ENCODE data around the gene PTGDS.
"Not testable (repeated sequence)": the region's sequence is repeated elsewhere in the genome, so short reads cannot be mapped to it uniquely, and the experiment has no call there.

PTGDS gene

DNA sequence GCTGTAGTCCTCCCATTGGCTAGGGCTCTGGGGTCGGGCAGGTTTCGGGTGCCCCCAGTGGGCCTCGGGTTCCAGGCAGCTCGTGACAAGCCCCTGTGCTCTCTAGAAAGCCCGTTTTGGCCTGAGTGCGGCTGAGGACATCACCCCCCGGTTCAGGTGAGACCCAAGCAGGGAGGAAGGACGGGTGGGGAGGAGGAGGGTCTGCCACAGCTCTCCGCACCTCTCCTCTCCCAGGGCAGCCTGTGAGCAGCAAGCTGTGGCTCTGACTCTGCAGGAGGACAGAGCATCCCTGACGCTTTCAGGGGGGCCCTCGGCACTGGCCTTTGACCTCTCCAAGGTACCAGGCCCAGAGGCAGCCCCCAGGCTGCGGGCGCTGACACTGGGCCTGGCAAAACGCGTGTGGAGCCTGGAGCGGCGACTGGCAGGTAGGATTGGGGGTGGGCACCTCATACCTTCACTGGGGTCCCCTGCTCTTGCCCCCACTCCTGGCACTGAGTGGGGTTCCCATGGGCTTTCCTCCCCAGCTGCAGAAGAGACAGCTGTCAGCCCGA lies 15.6 kb downstream of the PTGDS start:
- no peak for DNase-seq

DNA sequence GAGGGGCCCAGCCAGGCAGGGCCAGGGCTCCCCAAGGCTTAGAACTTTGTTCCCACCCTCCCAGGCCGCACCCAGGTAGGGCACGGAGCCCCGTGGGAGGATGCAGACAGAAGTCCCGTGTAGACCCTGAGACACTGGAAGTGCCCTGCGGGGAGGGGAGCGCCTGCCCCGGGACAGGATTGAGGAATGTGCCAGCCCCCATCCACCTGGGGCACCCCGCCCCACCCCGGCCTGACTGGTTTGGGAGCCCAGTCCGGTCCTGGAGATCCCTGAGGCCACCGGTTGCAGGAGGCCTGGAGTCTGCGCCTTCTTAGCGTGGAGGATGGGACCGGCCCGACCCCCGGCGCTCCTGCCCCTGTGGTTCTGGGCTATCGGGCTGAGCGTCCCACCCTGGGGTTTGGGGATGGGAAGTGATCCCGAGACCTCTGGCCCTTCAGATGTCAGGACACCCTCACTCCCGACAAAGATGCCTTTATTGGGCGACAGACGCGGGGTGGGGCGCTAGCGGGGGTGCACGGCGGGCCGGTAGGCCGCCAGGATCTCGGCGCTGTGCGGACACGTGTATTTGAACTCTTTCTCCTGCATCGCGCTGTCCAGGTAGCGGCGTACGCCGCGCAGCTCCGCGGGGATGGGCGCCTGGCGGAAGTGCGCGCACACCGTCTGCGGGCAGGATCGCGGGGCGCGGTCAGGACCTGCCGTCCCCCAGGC lies 17.0 kb downstream of the PTGDS start:
- DNase-seq = no peak

DNA sequence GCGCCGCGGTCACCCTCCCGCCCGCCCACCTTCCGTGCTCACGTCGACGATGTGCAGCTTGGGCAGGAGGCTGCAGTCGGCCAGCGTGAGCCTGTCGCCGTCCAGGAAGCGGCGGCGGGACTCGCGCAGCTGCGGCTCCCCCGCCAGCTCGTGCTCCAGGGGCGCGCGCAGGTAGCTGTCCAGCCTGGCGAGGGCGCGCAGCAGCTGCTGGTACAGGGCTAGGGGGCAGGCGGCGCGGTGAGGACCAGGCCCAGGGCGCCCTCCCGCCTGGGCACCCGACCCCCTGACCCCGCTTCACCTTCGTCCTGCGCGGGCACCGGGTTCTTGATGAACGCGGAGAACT lies 17.6 kb downstream of the PTGDS start:
- no peak for DNase-seq

DNA sequence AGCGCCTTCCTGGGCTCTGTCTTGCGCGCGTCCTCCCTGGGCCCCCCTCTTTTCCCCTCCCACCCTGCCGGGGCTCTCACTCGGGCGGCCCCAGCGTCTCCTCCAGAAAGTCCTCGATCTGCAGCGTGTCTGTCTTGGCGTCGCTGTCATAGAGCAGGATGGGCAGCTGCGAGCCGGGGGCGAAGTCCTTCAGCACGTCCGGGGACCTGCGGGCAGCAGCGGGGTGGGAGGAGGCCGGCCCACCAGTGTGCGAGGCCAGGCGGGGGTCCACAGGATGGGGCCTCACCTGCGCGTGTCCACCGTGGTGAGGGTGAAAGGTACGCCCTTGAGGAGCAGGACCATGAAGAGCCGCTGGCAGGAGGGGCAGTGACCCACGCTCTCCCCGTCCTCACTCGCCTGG lies 18.1 kb downstream of the PTGDS start:
- DNase-seq = no peak

DNA sequence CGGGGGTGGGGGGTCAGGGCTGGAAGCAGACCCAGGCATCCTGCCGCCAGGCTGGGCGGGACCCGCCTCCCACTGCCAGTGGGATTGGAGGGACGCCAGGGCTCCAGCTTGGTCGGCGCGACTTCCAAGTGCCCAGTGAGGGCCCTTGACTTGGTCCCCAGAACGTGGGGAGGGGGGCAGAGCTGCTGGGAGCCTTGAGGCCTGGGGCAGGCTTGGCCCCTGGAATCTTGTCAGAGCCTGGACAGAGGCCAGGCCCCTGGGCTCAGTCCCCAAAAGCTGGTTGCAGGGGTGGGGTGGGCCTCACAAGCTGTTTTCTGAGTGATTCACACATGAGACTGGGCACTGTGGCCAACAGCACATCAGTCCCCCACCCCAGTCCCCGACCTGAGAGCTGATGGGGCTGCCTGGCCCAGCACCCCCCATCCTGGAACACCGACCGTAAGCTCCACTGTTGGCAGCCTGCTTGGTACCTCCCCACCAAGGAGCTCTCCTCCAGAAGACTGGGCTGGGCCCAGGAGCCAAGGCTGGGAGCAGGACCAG lies 18.5 kb downstream of the PTGDS start:
- DNase-seq = no peak

DNA sequence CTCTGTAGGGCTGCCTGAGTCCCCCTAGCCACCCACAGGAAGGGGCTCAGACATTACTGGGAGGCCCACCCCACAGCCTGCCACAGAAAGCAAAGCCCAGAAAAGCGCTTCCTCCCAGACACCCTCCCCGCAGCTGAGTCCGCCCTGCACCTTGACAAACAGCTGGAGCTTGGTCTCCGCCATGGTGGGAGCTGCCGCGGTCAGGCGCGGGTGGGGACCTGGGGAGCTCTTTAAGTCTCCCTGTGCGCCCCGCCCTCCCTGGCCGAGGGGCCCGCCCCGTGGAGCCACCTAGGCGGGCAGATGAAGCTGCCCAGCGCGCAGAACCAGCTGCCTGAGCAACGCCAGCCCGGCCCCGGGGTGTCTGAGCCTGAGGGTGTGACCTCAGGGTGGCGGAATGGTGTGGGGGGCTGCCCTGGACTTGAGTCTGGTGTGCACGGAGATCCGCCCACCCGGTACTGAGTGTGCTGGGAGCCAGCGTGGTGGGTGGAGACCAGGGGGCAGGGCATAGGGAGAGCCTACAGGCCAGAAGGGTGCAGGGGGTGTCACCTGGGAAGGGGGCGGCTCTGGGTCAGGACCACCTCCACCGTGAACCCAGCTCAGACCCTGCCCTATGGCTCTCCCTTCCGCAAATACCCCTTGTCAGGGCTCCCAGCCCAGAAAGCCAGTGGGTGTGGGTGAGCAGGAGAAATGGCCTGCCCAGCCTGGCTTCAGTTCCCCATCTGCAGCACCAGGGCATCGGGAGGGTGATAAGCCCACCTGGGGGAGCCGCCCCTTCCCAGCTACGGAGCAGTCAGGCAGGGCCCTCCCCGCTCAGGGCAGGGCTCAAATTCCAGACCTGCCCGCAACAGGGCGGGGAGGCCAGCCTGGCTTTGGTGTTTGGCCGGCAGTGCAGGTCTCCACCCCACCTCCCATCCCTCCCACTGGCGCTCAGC lies 19.3 kb downstream of the PTGDS start, which contains the start of gene CLIC3:
Gene CLIC3, minus strand, starts transcription at position 208 of the 932 bp plus-strand sequence. Its CDS starts 25 bp downstream, at position 183.
- peak; percentile 26 for DNase-seq

DNA sequence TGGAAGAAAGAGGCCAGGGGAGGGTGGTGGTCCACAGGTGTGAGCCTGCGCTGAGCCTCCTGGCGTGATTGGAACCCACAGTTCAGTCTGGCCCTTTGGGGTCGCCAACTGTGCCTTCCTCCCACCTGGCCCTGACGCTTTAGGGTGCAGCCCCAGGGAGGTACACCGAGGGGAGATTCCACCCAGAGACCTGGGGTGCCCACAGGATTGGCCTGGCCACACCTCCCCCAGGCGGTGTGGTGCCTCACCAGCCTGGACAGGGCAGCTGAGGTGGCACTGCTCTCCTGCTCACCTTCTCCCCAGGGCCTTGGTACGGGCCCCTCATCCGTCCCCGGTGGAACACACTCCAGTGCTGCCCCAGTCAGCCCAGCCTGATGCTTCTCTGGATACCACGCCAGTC lies 20.1 kb downstream of the PTGDS start:
- no peak for DNase-seq

DNA sequence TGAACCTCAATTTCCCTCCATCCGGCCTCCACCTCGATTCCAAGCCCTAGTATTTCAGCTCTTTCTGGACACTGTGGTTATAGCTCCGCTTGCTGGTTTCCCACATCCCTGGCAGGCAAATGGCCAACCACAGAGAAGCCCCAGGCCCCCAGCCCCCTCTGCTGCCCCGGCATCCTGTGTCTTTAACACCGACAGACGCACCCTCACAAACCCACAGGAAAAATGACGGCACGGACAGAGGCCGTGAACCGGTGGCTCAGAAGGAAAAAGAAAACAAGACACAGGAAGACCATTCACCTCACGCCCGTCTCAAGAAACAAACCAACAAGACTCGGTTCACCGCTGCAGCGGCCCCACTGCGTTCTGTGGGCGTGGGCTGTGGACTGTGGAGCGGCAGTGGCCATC lies 20.5 kb downstream of the PTGDS start:
- no peak for DNase-seq

DNA sequence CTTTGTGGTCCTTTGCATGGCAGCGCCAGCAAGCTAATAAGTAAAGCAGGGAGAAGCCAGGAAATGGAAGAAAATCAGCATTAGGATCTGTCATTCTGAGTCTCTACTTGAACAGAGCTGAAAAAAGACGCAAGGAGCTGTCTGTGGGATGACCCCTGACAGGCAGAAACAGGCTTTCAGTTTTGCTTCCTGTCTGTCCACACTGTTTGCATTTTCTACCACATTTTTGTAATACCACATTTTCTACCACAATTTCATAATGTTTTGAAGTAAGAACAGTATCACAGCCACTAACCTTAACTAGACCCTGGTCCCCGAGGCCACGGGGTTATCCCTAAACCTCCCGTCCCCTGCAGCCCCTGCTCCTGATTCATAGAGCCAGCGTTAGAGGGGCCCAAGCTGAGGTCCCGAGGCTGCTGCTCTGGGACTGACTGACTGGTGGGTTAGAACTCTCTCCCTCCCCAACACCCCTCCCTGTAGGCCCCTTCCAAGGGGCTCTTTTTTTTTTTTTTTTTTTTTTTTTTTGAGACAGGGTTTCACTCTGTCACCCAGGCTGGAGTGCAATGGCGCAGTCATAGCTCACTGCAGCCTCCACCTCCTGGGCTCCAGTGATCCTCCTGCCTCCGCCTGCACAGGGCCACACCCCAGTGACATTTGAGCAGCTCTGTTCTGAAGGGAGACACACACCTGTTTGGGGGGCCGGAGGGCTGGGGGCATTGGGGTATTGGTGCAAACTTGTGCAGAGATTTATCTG lies 23.1 kb downstream of the PTGDS start:
- DNase-seq = no peak

DNA sequence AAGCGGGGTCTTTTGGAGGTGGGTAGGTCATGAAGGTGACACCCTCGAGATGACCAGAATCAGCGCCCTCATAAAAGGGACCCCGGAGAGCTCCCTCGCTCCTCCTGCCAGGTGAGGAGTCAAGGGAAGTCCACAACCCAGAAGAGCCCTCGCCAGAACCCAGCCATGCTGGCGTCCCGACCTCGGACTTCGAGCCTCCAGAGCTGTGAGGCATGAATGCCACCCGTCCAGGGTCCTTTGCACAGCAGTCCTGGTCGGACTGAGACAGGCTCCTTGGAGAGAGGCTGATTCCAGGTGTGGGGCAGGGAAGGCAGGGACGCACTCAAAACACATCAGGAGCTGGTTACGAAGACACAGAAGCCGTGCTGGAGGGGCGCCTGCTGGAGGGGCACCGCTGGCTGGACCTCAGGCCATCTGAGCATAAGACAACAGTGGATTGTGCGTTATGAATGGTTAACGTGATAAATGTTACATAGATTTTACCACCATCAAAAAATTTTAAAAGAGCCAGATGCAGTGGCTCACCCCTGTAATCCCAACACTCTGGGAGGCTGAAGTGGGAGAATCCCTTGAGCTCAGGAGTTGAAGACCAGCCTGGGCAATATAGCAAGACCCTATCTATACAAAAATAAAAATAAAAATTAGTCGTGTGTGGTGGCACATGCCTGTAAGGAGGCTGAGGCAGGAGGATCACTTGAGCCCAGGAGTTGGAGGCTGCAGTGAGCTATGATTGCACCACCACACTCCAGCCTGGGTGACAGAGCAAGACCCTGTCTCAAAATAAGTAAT lies 24.7 kb downstream of the PTGDS start:
- DNase-seq = no peak

DNA sequence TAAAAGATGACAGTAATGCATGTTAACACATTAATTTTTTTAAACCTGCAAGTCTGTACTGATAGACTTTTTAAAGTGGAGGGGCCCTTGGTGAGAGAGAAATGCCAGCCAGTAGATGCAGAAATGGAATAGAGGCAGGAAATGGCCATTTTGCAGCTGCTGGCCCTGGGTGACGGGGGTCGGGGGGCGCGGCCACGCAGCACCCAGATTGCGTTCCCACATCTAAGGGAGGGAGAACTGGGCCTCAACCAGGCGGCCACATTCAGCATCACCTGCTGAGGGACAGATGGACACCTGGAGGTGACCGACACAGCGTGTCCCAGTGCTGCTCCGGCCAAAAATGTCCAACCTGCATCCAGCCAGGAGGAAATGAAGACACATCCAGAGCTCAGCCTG lies 25.3 kb downstream of the PTGDS start:
- no peak for DNase-seq

DNA sequence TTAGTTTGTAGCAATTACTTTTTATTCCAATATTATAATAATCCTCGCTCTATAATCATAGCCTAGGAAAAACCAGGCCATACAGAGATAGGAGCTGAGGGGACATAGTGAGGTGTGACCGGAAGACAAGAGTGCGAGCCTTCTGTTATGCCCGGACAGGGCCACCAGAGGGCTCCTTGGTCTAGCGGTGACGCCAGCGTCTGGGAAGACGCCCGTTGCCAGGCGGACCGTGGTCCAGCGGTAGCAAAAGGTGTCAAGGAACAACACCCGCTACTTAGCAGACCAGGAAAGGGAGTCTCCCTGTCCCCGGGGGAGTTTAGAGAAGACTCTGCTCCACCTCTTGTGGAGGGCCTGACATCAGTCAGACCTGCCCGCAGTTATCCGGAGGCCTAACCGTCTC lies 27.0 kb downstream of the PTGDS start:
- DNase-seq = not testable (repeated sequence)

DNA sequence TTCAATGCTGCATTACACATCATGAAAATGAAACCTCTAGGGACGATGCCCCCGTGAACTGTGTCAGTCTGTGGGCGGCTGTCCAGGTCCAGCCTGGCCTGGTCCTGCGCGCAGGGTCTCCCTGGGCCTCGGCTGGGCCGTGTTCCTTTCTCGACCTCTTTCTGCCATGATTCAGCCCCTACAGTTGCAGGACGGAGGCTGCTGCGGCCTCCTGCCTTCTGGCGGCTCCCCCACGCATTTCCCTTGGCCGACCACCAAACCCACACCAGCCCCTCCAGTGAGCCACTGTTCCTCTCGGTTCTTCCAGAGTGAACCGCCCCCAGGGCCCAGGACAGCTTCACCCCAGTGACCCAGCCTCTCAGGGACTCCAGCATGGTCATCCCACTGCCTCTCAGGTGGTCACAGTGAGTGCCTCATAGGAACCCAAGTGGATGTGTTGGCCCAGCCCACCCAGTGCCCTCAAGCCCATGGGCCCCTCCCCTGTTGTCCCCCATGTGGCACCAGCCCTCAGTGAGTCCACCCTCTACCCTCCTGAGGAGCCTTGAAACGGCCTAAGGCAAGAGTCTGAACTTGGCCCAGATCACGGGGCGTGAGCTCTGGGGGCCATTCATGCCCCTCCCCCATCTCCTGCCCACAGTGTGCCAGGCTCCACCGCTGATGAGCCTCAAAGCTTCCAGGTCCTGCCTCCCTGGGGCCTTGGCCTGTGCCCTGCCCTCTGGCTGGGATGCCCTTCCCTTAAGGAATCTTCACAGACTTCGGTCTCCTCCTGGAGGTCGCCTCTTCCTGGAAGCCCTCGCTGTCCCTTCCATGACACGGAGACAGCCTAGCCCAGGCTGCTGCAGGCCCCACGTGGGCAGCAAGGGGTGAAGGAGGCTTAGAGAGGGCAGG lies 29.1 kb downstream of the PTGDS start:
- no peak for DNase-seq

DNA sequence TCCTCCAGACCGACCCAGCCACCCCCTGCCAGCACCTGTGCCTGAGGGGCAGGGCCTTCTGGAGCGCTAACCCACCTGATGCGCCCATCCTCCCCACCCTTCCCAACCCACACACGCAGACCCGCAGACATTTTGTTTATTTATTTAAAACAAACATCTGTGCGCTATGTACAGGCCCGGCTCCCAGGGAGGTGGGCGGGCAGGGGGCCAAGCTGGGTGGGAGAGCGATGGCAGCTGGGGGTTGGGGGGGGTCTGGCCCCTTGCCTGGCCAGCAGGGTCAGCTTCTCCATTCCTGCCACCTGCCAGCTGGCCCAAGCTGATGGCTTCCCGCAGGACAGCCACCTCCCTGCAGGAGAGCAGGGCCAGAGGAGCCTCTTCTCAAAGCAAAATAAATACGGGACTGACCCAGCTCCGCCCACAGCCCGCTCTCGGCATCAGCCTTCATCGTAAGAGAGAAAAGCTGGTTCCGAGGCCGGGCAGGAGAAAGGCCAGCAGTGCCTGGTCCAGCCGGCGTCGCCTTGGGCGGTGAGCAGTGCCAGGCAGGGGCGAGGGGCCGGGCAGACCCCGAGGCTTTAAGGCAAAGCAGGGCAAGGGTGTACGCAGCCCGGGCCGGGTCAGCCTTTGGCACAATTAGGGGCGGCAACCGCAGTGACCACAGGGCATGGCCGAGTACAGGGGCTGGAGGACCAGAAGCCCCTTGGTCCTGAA lies 30.0 kb downstream of the PTGDS start:
- no peak for DNase-seq

DNA sequence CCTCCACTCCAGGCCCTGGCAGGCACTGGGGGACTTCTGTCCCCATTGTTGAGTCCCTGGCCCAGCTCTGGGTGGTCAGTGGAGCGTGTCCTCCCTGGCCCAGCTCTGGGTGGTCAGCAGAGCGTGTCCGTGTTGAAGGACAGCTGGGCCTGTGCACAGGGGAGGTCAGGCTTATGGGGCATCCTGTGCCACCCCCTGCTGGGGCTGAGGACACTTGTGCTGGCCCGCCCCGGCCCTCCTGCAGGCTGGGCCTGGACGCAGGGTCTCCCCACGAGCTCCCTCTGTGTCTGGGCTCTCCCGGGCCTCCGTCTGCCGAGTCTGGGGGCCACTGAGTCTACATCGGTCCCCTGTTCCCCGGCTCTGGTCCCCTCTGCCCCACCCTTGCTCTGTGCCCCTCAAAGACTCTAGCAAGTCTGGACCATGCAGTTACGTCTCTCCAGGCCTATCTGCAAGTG lies 30.5 kb downstream of the PTGDS start:
- no peak for DNase-seq

DNA sequence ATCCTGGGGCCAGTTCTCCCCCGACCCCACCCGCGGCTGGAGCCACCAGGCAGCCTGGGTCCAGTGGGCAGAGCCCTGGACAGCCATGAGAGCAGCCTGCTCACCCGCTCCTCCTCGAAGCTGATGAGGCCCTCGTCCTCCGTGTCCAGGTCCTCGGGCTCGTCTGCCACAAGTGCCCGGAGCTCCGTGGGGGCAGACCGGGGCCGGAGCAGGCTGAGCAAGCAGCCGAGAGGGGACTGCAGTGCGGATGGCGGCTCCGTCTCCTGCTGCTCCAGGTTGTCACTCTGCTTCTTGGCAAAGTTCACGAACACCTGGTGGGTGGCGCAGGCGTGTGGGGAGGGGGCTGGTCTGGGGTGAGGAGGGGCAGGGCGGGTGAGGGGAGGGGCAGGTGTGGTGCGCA lies 31.0 kb downstream of the PTGDS start:
- DNase-seq = no peak

DNA sequence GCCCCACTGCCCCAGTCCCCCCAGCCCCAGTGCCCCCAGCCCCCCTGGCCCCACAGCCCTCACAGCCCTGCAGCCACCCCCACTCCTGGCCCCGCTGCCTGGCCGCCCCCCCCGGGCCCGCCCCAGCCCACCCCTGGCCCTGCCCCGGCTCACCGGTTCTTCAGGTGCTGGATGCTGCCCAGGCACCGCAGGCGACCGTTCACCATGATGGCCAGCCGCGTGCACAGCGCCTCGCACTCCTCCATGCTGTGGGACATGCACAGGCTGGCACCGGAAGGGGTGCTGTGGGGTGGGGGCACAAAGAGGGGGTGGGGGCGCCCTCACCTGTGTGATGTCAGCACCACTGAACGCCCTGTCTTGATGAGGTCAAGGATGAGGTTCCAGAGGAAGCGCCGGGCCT lies 31.9 kb downstream of the PTGDS start:
- DNase-seq = no peak

DNA sequence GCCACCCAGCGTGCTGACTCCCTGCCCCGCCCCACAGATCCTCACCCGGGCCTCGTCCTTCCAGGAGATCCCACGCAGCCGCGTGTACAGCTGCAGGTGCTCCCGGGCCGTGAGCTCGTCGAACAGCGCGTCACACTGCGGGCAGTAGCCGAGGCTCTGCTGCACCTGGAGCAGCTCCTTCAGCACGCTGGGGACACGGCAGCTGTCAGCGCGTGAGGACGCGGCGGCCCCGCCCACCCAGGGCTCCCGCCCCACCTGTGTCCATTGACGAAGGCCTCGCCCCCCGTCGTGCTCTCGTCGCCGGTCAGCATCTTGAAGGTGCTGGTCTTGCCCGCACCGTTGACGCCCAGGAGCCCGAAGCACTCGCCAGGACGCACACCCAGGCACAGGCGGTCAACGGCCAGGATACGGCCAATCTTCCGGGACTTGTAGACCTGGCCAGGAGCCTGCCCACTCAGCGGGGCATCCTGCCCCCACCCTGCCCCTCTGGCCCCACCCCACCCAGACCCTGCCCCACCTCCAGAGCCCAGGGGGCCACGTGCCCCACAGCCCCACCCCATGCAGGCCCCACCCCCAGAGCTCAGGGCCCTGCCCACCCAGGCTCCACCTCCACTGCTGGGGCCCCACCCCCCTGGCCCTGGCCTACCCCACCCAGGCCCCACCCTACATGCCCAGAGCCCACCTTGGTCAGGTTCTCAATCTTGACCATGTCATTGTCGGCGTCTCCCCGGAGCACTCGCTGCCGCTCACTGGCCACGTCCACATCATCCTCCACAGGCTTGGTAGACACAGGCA lies 32.8 kb downstream of the PTGDS start:
- no peak for DNase-seq

DNA sequence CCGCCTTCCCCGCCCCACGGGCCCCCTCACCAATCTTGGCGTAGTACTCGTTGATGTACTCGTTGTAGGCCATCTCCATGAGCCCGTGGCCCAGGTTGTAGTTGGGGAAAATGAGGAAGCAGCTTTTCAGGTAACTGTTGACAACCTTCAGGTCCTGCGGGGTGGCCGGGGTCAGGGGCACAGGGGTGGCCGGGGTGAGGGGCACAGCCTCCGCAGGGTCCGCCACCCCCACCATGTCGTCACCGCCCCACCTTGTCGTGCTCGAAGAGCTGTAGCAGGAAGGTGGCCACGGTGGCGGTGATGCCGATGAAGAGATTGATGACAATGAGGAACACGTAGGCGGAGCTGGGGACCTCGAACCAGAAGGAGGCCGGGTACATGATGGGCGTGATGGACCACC lies 33.9 kb downstream of the PTGDS start:
- no peak for DNase-seq
